Testis (tissue), 2 donors: ENCODE measurements around the gene ANKRD63.

Experiments used
- POLR2A ChIP-seq: fragments of 450-650 bp; IDR thresholded peaks from one replicate; pipeline ENCODE4 v1.6.1; 2017; ENCODE audit warnings: antibody characterized with exemption, mild to moderate bottlenecking, moderate library complexity
- TF ChIP-seq, protein P1 (sequence below), 3 experiments: fragments of 450-650 bp in 2 of 3; fragments of 200-600 bp in 1 of 3; sonication (generic) in 1 of 3; IDR thresholded peaks; one replicate each; pipeline ENCODE4 v1.5.1; 2016 to 2019; ENCODE audit warnings: antibody characterized with exemption in 3 of 3, mild to moderate bottlenecking in 2 of 3, moderate library complexity in 1 of 3

GRCh38 chr15:40293905-40294895 lies 11.3 kb upstream of the ANKRD63 start:
- no peak for TF ChIP-seq POLR2A
- TF ChIP-seq, protein P1, sequence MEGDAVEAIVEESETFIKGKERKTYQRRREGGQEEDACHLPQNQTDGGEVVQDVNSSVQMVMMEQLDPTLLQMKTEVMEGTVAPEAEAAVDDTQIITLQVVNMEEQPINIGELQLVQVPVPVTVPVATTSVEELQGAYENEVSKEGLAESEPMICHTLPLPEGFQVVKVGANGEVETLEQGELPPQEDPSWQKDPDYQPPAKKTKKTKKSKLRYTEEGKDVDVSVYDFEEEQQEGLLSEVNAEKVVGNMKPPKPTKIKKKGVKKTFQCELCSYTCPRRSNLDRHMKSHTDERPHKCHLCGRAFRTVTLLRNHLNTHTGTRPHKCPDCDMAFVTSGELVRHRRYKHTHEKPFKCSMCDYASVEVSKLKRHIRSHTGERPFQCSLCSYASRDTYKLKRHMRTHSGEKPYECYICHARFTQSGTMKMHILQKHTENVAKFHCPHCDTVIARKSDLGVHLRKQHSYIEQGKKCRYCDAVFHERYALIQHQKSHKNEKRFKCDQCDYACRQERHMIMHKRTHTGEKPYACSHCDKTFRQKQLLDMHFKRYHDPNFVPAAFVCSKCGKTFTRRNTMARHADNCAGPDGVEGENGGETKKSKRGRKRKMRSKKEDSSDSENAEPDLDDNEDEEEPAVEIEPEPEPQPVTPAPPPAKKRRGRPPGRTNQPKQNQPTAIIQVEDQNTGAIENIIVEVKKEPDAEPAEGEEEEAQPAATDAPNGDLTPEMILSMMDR (IDR thresholded peaks at IDR 0.05), result no peak
